ENCODE measurements around the gene HOXA1.

The HOXA1 gene

DNA sequence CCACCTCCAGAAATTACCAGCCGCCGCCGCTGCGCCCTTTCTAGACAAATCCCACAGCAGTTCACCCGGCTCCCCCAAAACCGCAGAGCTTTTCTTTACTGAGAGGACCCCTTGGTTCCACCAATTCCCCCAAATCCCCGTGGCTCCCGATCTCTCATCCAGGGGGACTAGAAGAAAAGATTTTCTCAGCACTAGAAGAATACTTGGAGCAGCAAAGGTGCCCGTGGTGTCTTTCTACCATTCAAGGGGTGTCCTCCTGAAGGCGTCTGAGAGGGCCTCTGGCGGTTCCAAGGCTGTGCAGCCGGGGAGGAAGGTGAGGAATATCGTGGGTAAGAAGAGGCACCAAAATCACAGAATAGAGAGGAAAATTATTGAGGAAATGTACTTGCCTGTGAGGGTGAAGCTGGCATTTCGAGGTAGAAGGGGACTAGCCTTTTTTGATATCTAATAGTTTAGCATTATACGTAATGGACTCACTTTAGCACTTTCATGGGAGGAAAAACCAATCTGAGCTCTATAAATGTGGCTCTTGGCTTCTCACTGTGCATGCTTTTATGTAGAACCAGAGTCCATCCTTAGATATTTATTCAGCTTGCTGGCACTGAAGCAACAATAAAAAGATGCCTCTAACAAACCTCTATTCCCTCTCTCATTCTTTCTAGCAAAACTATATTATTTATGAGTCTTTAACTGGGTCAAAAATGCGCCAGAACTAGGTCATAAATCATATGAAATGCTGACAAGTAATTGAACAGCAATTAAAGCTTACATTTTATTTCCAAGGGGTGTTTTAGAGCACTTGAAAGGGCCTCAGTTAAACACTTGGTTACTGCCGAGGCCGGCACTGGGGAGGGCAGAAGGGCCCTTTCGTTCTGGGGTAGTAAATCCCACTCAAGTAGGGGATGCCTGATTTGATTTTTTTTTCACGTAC lies 20.5 kb upstream of the HOXA1 start:
- no peak for DNase-seq

DNA sequence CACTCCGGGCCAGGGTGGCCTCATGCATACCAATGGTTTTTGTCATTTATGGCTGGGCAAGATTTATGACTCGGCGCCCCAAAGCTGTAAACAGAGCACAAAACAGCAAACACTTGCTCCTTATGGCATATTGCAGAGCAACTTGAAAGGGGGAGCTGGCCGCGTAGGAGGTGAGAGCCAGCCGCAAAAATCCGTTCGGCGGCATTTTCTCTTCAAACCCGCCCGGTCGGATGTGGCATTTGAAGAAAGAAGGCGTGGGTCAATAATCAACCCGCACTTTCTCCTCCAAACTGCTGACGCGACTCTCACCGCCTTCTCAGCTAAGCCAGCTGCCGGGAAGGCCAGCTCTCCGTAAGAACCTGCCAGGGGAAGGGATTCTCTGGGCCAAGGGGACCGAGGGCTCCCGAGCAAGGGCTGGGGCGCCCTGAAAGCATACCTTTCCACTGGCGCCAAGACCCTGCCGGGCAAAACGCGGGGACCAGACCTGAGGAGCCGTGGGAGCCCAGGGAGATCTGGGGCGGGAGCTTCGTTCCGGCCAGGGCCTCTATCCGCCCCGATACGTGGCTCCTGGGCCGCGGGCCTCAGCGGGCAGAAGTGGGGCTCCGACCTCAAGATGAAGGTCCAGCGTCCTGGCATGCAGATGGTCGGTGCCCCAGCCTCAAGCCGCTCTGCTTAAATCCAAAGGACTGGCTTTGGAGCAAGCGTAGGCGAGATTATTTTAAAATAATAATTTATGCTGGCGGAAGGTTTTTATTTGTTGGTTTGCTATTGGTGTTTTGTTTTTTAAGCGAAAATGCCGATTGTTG lies 19.6 kb upstream of the HOXA1 start:
- DNase-seq: no peak

GRCh38 chr7:27114881-27115220 lies 19.1 kb upstream of the HOXA1 start:
- DNase-seq: no peak

GRCh38 chr7:27113991-27114769 lies 18.4 kb upstream of the HOXA1 start:
- no peak for DNase-seq

GRCh38 chr7:27112955-27113949 lies 17.5 kb upstream of the HOXA1 start:
- no peak for DNase-seq

DNA sequence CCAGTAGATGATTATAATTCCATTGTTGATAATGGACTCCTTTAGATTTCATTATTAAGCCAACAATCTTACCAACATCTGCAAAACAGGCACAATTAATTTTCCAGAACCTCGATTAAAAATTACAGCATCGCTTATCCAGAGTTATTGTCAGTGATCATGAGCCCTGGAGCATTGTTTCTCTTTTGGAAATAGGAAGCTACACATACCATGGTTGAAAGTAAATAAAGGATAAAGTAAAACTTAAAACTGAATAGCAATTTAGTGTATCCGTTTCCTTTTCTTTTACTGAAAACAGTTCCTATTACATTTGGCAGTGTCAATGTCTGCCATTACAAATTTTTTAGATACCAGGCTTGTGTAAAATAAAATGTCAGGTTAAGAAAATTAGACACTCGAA lies 16.6 kb upstream of the HOXA1 start:
- DNase-seq: no peak

- no peak for DNase-seq
These were observed 16.0 kb upstream of the HOXA1 start for GRCh38 chr7:27111751-27112277.

GRCh38 chr7:27111042-27111750 lies 15.4 kb upstream of the HOXA1 start:
- DNase-seq: no peak

DNA sequence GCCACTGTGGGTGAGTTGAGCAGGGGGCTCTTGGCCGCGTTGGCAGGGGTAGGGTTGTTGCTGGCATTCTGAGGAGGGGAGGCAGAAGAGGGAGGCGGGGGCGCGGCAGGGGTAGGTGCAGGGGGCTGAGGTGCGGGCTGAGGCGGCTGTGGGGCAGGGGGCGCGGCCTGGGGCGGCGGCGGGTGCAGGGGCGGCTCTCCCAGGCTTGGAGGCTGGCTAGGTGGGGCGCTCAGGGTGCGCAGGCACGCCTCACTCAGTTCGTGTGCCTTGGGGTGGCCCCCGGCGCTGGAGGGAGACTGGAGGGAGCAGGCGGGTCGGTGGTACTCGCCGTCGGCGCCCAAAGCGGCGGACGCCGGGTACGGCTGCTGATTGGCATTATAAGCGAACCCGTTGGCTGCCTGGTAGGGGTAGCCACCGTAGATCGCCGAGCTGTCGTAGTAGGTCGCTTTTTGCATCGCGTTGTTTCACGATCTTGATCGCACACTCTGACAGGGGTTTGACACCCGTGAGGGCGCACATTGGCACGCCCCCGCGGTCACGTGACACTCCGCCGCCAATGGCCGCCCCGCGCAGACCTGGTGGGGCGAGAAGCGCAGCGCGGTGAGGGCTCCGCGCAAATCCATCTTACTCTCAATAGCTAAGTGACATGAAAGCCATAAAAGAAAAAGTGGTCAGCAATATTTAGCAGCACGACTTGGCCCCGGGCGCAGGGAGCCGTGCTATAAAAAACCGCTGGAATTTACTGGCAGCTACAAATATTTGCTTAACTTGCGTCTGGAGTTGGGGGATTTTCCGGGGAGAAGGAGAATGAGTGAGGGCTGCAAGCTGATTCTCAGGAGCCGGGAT lies 14.6 kb upstream of the HOXA1 start:
- DNase-seq: no peak

GRCh38 chr7:27109466-27110185 lies 13.8 kb upstream of the HOXA1 start:
- DNase-seq: no peak

DNA sequence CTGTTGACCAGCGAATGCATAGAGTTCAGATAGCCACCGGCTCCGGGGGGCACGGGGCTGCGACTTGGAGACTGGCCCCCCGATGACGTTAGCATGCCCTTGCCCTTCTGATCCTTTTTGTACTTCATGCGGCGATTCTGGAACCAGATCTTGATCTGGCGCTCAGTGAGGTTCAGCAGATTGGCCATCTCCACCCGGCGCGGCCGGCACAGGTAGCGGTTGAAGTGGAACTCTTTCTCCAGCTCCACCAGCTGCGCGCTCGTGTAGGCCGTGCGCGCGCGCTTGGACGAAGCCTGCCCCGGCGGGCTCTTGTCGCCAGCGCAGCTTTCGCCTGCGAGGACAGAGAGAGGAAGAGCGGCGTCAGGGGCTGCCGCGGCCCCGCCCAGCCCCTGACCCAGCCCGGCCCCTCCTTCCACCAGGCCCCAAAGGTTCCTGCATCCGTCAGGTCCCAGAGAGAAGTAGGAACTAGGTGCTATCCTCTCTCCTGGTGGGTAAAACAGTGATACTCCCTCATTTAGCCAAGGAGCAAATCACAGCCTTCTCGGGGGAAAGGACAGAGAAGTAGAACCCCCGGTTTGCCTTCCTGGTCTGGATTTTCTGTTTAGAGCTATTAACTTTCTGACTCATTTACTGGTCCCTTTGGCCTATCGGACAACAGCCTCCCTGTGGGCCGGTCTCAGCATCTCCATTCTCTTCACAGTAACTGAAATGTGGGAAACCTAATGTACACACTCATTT lies 12.8 kb upstream of the HOXA1 start:
- DNase-seq: no peak

GRCh38 chr7:27107391-27108381 lies 11.9 kb upstream of the HOXA1 start:
- DNase-seq: no peak

- no peak for DNase-seq
These were observed 11.1 kb upstream of the HOXA1 start for GRCh38 chr7:27106901-27107240.

DNA sequence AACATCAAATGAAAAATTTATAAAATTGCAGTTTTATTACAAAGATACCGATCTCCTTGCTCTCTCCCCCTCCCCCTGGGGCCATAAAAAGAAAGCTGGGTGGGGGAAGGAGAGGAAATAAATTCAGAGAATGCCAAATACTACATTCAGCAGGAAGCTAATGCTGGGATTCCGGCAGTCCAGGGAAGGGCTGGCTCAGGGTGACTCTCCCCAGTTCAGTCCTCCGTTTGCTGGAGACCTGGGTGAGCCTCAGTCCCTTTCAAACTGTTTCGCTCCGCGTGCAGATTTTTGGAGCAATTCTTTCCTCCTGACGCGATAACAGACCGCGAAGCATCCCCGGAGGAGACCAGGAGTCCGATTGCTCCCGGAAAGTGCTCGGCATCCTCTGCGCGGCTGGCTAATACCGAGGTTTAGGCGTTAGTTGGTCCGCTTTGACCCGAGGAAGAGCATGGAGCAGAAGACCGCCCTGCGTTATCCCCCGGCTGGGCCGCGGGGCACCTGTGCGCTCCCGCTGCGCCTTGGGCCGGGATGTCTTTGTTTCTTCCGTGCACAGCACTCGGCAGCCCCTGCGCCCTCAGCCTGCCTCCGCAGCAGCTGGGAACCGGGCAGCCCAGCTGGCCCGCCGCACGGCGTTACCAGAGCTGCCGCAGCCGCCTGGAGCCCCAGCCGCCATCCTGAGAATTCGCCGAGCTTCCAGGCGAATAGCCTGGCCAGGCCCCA lies 10.5 kb upstream of the HOXA1 start:
- DNase-seq: no peak

- no peak for DNase-seq
These were observed 9.7 kb upstream of the HOXA1 start for GRCh38 chr7:27105301-27106031.

Data from NCI-H2171 treated with DMSO at 0.1 percent for 48 hours (cell line).